Hepatocyte (in vitro differentiated cells): ENCODE data around the gene TK2. TPM values are rescaled to one million over a fixed set of nuclear protein-coding genes. Genes with fewer than 3 reads are reported as not detected.

ENCODE experiments used
- DNase-seq: peaks from one replicate; pipeline ENCODE4 v3.0.0-alpha.2; 2016; ENCODE audit warnings: low spot score
- H2AFZ ChIP-seq: fragments of 200-600 bp; sonication (generic); 2 replicates; pipeline ENCODE4 v1.6.0; 2016; ENCODE audit warnings: antibody characterized with exemption, mild to moderate bottlenecking
- H3K27ac ChIP-seq: fragments of 200-600 bp; sonication (generic); 2 replicates; pipeline ENCODE4 v1.5.1; 2016; ENCODE audit warnings: mild to moderate bottlenecking
- H3K27me3 ChIP-seq: fragments of 200-600 bp; sonication (generic); 2 replicates; pipeline ENCODE4 v1.6.1; 2016
- H3K36me3 ChIP-seq: fragments of 200-600 bp; sonication (generic); replicated peaks from 2 replicates; pipeline ENCODE4 v1.5.1; 2016; ENCODE audit warnings: low read depth; ENCODE audit not compliant: insufficient read depth
- H3K4me1 ChIP-seq: fragments of 200-600 bp; sonication (generic); 2 replicates; pipeline ENCODE4 v1.5.1; 2016; ENCODE audit warnings: mild to moderate bottlenecking, moderate library complexity; ENCODE audit not compliant: insufficient read depth
- H3K4me2 ChIP-seq: fragments of 200-600 bp; sonication (generic); 2 replicates; pipeline ENCODE4 v1.6.0; 2016
- H3K4me3 ChIP-seq: fragments of 200-600 bp; sonication (generic); 2 replicates; pipeline ENCODE4 v1.5.1; 2016; ENCODE audit warnings: mild to moderate bottlenecking
- H3K79me2 ChIP-seq: fragments of 200-600 bp; sonication (generic); 2 replicates; pipeline ENCODE4 v1.6.0; 2017; ENCODE audit warnings: mild to moderate bottlenecking
- H3K9me2 ChIP-seq: fragments of 200-600 bp; sonication (generic); replicated peaks from 2 replicates; pipeline ENCODE4 v1.6.0; 2017; ENCODE audit warnings: mild to moderate bottlenecking; ENCODE audit not compliant: insufficient read depth
- H3K9me3 ChIP-seq: fragments of 200-600 bp; sonication (generic); 2 replicates; pipeline ENCODE4 v1.5.1; 2016; ENCODE audit warnings: low read depth, mild to moderate bottlenecking
- H4K20me1 ChIP-seq: fragments of 200-600 bp; sonication (generic); 2 replicates; pipeline ENCODE4 v1.6.0; 2016; ENCODE audit warnings: mild to moderate bottlenecking; ENCODE audit not compliant: insufficient read depth, poor library complexity, severe bottlenecking
- EZH2 ChIP-seq: fragments of 200-600 bp; sonication (generic); IDR thresholded peaks from 2 replicates; pipeline ENCODE4 v1.6.1; 2016; ENCODE audit warnings: antibody characterized with exemption, mild to moderate bottlenecking, borderline replicate concordance
- EZH2phosphoT487 ChIP-seq: fragments of 200-600 bp; sonication (generic); IDR thresholded peaks from one replicate; pipeline ENCODE4 v1.6.1; 2018; ENCODE audit warnings: antibody characterized with exemption, mild to moderate bottlenecking, low read depth, moderate library complexity; ENCODE audit not compliant: unreplicated experiment, severe bottlenecking
- WGBS: methylation state at CpG from one replicate; pipeline ENCODE4 v1.1.6; 2016; ENCODE audit warnings: low lambda C conversion rate; ENCODE audit errors: missing lambda C conversion rate; 5-methylcytosine and 5-hydroxymethylcytosine counted together
- polyA plus RNA-seq: library from polyadenylated mRNA; unstranded; fragments of >200 nt; fragmentation: Nextera tagmentation; extraction: Ambion mirVana; gene quantifications from 2 replicates; pipeline ENCODE4 v1.2.1, GENCODE V29; 2016
- total RNA-seq: library from RNA; depleted of rRNA; stranded (reverse); fragments of >200 nt; gene quantifications from 2 replicates; pipeline ENCODE4 v1.2.3, GENCODE V29; 2014
- TF ChIP-seq, protein P1 (sequence below): fragments of 200-600 bp; sonication (generic); IDR thresholded peaks from 2 replicates; pipeline ENCODE4 v1.5.1; 2016; ENCODE audit warnings: antibody characterized with exemption, mild to moderate bottlenecking; ENCODE audit not compliant: poor library complexity

The TK2 gene
- total and polyA plus RNA-seq, 2 experiments from 2014 or later, result 10.1 to 14.3 TPM

DNA sequence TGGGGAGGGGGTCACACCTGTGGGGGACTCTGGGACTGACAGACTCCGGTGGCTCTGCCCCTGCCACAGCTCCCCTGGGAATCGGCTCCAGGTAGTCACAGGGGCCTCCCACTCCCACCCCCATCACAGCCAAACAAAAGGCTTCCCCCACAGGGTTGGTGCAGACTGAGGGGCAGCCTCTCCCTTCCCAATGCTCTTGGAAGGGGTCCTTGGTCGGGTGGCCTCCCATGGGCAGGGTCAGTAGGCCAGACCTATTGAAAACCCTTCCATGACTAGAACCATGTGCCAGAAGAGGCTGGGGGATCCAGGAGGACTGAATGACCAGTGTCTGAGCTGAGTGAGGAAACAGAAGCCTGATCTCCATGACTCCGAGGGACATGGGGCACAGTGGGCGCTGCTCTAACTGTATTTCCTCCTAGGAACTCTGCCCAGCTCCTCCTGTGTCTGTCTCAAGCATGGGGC, 28.6 kb downstream of the TK2 start:
- Histone ChIP-seq H3K9me2 (no peaks in the 10 kb centered on the region), H3K4me3 (no peak overlapping the region), H4K20me1 (no peaks in the 10 kb centered on the region), H3K4me1 (peaks cover 13% of the 10 kb centered on the region), H3K36me3 (no peaks in the 10 kb centered on the region), H3K4me2 (no peak overlapping the region), H3K9me3 (no peaks in the 10 kb centered on the region), H3K27me3 (no peaks in the 10 kb centered on the region), H2AFZ (no peak overlapping the region), H3K27ac (no peak overlapping the region), H3K79me2 (no peaks in the 10 kb centered on the region)
- WGBS, result 93% methylated on average over 5 of the region's 5 CpGs
- TF ChIP-seq EZH2phosphoT487 (no peak), EZH2 (no peak)
- TF ChIP-seq, protein P1, sequence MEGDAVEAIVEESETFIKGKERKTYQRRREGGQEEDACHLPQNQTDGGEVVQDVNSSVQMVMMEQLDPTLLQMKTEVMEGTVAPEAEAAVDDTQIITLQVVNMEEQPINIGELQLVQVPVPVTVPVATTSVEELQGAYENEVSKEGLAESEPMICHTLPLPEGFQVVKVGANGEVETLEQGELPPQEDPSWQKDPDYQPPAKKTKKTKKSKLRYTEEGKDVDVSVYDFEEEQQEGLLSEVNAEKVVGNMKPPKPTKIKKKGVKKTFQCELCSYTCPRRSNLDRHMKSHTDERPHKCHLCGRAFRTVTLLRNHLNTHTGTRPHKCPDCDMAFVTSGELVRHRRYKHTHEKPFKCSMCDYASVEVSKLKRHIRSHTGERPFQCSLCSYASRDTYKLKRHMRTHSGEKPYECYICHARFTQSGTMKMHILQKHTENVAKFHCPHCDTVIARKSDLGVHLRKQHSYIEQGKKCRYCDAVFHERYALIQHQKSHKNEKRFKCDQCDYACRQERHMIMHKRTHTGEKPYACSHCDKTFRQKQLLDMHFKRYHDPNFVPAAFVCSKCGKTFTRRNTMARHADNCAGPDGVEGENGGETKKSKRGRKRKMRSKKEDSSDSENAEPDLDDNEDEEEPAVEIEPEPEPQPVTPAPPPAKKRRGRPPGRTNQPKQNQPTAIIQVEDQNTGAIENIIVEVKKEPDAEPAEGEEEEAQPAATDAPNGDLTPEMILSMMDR, result no peak
- DNase-seq, result no peak

DNA sequence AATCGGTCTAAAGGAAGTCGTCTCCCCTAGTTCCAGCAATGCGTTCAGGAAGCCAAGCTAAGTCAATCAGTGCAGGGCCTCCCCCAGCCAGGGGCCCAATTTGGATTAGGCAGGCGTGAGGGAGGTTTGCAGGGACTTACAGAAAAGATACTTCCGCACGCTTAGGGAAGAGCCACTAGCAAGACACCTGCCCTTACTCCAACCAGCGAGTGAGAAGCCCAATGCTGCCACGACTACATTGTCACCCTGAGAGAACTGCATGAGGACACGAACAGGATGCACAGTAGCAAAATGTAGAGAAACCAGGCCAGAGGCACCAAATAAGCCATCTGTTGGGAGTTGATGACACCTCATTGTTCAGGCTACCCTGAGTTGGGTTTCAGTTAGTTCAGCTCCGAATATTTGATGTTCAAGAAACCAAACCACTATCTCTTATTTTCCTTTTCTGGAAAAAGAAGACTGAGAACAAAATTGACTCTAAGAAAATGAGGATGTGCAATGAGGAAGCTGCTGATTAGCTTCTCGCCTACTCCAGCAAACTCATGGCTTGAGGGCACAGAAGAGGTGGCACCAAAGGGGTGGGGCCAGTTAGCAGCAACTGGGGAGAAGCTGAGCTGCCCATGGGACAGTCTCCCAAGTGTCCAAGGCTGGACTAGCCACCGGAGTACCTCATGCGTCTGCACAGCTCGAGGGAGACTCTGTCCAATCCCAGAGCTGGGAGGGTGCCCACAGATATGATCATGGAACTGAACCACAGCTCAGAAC, 29.3 kb downstream of the TK2 start:
- H3K4me1 ChIP-seq, result peaks cover 15% of the 10 kb centered on the region
- H4K20me1 ChIP-seq, result no peaks in the 10 kb centered on the region
- no peaks in the 10 kb centered on the region for H3K9me2 ChIP-seq
- WGBS, result 93% methylated on average over 14 of the region's 14 CpGs
- H3K36me3 ChIP-seq, result no peaks in the 10 kb centered on the region
- H3K27ac ChIP-seq, result no peak overlapping the region
- no peaks in the 10 kb centered on the region for H3K79me2 ChIP-seq
- H3K4me3 ChIP-seq, result no peak overlapping the region
- no peak overlapping the region for H3K4me2 ChIP-seq
- H2AFZ ChIP-seq, result no peak overlapping the region
- H3K9me3 ChIP-seq, result no peaks in the 10 kb centered on the region
- no peaks in the 10 kb centered on the region for H3K27me3 ChIP-seq
- no peak for TF ChIP-seq EZH2
- TF ChIP-seq, protein P1, result no peak
- no peak for TF ChIP-seq EZH2phosphoT487
- DNase-seq, result no peak

DNA sequence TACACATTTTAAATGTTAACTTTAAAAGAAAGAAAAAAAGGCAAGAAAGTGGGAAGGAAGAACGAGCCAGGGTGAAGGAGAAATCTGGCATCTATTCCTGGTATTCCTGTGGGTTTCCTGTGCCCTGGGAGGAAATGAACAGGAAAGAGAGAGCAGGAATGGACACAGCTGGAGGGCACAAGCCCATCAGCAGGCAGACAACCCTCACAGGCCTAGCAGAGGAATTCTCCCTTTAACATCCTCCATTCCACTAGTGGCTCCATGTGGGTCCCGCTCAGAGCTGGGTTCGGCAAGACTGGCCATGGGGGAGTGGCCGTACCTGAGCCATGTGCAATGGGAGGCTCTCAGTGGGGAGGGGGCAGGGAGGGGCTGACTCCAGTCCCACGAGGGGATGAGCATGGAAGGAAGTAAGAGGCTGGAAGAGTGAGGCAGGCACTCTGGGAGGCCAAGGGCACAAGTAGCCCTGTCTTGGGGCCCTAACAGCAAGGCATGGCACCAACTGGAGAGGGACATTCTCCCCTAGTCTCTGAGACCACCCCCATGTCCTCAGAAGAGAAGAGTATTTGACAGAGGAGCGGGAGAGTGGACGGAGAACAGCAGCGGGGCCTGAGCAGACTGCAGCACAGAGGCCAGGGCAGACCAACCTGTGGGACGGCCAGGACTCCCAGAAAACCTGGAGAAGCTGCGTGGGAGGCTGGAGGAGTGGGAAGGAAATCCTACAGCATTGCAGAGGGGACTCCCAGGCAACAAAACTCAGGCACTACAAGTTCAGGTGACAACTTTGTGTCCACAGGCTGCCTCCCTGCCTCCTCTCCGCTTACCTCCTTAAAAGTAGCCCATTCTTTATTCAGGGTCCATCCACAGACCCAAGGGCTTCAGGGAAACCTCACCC, 30.2 kb downstream of the TK2 start:
- H3K9me3 ChIP-seq, result no peaks in the 10 kb centered on the region
- no peaks in the 10 kb centered on the region for H3K36me3 ChIP-seq
- H3K27me3 ChIP-seq, result no peaks in the 10 kb centered on the region
- peaks cover 15% of the 10 kb centered on the region for H3K4me1 ChIP-seq
- H3K27ac ChIP-seq, result no peak overlapping the region
- no peak overlapping the region for H3K4me3 ChIP-seq
- TF ChIP-seq EZH2phosphoT487 (no peak), EZH2 (no peak)
- TF ChIP-seq, protein P1, result no peak
- no peak overlapping the region for H2AFZ ChIP-seq
- H3K79me2 ChIP-seq, result no peaks in the 10 kb centered on the region
- no peak for DNase-seq
- no peaks in the 10 kb centered on the region for H3K9me2 ChIP-seq
- WGBS, result 92% methylated on average over 11 of the region's 11 CpGs
- H3K4me2 ChIP-seq, result no peak overlapping the region
- no peaks in the 10 kb centered on the region for H4K20me1 ChIP-seq
